ENCODE results near the gene TMEM247.

- TF ChIP-seq POLR2A (IDR thresholded peaks at IDR 0.05): no peak
- TF ChIP-seq CTCF (IDR thresholded peaks at IDR 0.05): no peak
Measured at GRCh38 chr2:46505472-46505783, 26.1 kb downstream of the TMEM247 start.
